Endometrium (tissue), 2 donors: ENCODE results near the gene PKD1.

Experiments used
- FAIRE-seq: peaks from 2 replicates; lab custom pipeline; 2012; peaks lifted over from hg19 to GRCh38; lab: Jason Lieb, UNC
- donor health status: control.
- donor health status: control.

PKD1 gene

DNA sequence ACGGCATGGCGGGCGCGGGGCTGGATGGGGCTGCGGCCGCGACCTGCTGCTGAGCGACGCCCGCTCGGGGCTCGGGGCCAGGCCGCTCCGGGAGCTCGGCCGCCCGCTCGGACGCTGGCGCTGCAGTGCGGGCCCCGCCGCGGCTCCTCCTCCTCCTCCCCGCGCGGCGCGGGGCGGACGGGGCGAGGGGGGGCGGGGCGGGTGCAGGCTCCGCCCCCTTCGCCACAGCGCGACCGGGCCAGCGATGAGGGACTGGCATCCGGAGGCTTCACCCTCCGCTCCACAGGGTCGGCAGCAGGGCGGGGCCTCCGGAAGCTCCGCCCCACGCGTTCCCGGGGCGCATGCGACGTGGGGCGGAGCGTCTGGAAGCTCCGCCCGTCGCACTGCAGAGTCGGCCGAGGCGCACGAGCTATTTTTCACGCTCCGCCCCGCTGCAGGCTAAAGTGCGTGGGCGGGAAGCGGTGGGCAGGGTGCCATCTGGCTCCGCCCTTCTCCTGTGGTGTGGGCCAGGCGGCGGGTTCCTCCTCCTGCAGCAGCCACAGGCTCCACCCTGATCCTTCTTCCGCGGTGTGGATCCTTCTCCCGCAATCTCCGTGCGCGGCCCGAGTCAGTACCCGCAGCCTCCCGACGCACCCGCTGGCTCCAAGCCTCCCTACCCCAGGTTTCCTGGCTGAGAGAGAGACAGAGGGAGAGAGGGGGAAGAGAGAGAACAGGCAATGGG, at the start of gene PKD1:
Gene PKD1, minus strand, starts transcription at position 129 of the 721 bp plus-strand sequence. CDS start 209 bp downstream, outside the sequence.
- FAIRE-seq = peak; percentile 15

DNA sequence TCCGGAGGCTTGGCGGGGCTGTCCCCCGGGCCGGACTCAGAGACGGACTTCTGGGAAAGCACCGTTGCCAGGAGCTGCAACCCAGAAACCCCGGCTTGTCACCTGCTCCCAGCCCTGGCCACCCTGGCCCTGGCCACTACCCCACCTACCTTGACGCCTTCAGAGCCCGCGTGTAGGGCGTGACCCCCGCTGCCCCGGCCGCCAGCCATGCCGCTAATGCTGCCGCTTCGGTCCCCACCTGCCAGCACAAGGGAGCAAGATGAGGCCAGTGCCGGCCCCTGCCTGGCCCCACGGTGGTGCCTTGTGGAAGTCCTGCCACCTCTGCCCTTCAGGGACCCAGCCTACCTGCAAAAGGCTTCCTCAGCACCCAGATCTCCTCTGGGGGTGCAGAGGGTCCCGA, 49.3 kb upstream of the PKD1 start:
- no peak for FAIRE-seq

DNA sequence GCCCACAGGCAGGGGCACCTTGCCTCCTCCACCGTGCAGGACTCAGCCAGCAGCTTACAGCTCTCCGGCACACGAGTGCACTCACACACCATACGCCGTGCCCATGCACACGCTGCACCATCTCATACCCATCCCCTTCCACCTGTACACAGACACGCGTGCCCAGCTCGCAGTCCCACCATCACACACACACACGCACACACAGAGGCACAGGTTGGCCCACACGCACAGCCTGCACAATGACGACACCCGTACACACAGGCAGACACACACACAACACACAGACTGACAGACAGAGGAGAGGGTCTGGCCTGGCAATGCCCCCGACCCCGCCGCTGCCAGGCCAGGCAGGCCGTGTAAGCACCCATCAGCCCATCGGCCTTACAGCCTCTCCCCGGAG, 48.6 kb upstream of the PKD1 start:
- no peak for FAIRE-seq

DNA sequence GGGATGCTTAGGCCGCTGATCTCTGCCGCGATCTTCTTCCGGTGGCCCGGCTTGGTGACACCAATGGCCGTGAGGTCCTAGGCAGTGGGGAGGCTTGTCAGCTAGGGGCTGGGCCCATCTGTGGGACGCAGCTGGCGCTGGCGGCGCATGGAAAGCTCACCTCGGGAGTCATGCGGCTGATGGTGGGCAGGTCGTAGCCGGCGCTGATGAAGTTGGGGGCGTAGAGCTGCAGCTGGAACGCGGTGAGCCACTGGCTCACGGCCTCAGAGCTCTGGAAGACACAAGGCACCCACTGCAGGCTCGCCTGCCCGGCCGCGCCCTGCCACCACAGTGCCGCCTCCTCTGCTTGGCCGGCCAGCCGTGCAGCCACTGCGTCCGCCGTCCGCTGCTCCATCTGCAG, 48.0 kb upstream of the PKD1 start:
- no peak for FAIRE-seq

DNA sequence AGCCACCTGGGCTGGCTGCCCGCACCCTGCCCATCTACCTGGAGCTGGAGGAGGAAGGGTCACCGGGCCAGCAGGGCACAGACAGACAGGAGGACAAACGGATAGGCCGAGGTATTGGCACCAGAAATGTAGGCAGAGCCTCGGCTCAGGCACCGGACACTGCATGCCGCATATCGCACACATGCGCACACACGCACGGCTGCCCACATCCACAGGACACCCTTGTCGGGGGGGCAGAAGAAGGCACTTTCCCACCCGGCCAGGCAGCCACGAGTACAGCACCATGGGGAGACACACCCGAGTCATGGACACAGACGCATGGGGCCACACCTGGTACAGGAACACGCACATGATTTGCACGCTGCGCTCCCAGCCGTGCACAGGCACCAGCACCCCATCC, 46.3 kb upstream of the PKD1 start:
- FAIRE-seq = no peak

DNA sequence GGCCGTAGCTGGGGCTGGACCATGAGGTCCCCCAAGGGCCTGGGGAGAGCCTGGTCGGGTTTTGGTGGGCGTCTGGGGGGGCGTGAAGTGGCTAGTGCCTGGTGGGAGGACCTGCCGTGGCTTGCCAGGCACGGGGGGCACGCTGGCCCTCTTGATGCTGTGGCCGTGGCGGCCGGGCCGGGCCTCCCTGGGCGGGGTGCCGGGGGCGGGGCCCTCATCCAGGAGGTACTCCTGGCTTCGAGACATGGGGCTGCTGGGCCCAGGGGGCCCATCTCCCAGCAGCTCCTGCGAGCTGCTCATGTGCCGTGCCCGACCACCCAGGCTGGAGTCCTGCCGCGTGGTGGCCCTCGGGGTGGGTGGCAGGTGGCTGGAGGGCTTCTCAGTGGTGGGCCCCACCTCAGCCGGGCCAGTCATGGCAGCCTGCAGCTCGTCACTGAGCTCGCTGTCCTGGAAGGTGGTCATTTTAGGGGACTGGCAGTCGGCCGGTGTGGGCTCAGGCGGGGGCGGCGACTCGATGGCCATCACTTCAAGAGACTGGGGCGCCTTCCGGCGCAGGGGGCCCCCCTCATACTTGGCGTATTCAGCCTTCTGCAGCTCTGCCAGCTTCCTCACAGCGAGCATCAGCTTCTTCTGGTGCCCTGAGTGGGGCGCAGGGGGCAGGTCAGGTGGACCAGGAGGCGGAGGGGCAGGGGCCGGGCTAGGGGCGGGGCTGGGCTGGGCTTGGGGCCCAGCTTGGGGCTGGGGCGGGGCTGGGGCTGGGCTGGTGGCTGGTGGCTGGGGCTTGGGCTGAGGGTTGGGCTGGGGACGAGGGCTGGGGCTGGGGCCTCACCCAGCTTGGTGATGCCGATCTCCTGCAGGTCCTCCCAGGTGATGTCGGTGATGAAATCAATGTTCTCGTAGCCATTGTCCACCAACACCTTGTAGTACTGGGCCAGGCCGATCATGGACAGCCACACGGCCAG, 45.5 kb upstream of the PKD1 start:
- FAIRE-seq = no peak

DNA sequence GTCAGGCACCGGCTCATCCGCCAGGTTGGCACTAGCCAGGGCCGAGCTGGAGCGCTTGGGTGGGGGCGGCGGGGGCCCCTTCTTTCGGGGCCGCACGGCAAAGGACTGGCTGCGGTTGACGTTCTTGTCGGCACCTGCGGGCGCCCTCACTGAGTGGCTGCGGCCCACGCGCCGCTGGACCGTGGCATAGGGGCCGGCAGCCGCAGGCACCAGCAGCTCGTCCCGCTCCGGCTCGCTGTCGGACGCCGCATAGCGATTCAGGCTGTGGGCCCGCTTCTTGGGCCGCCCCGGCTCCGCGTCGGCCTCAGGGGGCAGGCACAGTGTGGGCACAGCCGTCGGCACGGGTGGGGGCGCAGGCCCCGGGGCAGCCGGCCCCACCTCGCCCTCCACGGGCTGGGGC, 44.8 kb upstream of the PKD1 start:
- no peak for FAIRE-seq

DNA sequence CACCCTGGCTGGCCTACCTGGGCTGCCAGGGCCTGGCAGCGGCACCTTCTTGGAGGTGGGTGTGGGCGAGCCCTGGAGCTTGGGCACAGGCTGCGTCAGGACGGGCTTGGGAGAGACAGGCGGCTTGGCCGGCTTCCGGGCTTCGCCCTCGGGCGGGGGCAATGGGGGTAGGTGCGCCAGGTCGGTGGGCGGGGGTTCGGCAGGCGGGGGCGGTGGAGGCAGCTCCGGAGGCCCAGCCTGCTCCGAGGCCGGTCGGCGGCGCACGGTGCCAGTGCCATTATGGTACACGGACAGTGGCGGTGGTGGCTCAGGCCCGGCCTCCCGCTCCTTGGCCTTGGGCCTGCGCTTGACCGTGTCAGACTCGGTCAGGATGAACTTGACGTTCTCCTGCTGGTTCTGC, 43.9 kb upstream of the PKD1 start:
- no peak for FAIRE-seq

DNA sequence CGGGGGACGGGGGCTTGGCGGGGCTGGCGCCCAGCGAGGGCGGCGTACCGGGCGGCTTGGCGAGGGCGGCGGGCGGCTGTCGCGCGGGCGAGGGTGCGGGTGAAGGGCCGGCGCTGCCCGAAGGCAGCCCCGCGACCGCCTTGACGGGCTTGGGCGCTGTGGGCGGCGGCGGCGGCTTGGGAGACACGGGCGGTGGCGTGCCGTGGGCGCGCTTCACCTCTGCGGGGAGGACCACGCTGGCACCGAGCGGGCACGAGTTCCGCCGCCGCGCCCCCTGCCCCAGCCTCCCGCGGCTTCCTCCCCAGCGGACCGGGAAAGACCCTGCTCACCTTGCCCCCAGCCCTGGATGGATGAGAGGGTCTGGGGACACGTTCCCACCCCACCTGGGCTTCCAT, 43.4 kb upstream of the PKD1 start:
- FAIRE-seq = no peak

DNA sequence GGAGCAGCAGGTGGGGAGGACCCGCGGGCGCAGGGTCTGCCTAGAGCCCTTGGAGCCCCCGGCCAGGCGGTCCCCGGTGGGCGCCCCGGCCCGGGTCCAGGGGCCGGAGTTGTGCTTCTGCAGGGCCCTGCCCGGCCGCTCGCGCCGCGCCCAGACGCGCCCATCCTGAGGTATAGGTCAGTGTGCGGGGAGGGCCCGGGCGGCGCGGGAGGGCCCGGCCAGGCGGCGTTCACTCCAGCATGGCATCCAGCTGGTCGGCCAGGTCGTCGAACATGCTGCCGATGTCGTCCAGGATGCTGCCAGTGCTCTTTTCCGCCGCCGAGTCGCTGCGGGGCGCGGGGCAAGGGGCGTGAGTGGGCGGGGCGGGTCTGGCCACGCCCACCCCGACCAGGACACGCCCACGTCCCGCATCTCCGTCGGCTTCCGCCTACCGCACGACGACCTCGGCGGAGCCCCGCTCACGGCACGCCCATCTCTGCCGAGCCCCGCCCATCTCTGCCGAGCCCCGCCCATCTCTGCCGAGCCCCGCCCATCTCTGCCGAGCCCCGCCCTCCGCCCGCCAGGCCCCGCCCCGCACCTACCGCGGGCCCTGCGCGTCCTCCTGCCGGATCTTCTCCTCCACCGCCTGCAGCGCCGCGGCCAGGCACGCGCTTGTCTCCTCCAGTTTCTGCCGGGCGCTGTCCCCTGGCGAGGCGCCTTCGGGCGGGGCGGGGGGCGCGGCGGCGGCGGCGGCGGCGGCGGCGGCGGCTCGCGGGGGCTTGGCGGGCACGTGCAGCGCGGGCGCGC, 42.8 kb upstream of the PKD1 start:
- FAIRE-seq = no peak

DNA sequence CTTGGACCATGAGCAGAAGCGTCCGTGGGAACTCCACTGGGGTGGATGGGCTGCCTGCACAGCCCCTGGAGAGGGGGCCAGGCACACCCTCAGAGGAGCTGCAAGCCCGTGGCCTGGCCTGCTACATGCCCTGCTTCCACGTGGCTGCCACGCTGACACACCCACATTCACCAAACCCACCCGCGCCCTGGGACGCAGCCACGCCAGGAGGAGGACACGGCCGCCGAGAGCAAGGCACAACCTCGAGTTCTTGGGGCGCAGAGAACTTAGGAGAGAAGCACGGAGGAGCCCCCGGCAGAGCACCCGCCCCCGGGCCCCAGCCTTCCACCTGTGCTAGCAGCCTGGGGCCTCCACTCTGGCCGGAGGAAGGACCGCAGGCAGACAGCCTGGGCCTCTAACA, 41.9 kb upstream of the PKD1 start:
- FAIRE-seq = no peak

DNA sequence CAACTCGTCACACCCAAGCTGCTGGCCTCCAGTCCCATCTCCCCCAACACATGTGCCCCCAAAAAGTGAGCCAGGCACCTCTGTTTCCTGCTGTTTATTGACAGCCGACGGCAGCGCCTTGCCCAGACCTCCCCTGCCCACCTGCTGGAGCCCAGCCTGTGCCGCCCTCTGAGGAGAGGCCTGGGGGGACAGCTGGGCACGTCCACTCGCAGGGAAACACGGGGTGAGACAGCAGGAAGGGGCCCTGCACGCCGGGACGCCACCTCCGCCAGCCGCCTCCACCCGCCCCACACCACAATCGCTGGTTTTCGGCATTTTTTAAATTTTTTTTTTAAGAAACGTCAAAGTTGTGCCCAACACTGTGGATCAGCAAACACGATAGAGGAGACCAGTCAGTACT, 41.4 kb upstream of the PKD1 start:
- no peak for FAIRE-seq

DNA sequence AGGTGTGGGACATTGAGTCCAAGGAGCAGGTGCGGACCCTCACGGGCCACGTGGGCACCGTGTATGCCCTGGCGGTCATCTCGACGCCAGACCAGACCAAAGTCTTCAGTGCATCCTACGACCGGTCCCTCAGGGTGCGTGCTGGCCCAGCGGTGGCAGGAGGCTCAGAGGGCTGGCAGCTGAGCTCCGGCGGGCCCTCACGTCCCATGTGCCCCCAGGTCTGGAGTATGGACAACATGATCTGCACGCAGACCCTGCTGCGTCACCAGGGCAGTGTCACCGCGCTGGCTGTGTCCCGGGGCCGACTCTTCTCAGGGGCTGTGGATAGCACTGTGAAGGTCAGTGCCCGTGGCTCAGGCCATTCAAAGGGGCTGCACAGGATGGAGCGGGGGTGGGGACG, 40.3 kb upstream of the PKD1 start:
- FAIRE-seq = no peak

DNA sequence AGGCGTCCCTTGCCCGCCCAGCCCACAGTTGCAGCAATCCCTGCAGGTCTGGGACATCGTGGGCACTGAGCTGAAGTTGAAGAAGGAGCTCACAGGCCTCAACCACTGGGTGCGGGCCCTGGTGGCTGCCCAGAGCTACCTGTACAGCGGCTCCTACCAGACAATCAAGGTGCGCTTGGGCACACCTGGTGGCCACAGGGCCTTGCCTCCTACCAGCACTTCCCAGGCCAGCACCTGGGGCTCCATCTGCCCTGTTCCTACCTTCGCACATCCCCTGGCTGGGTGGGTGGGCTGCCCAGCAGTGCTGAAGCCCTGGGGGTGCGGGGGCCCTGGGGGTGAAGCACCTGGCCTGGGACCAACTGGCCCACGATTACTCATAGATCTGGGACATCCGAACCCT, 39.8 kb upstream of the PKD1 start:
- FAIRE-seq = no peak

DNA sequence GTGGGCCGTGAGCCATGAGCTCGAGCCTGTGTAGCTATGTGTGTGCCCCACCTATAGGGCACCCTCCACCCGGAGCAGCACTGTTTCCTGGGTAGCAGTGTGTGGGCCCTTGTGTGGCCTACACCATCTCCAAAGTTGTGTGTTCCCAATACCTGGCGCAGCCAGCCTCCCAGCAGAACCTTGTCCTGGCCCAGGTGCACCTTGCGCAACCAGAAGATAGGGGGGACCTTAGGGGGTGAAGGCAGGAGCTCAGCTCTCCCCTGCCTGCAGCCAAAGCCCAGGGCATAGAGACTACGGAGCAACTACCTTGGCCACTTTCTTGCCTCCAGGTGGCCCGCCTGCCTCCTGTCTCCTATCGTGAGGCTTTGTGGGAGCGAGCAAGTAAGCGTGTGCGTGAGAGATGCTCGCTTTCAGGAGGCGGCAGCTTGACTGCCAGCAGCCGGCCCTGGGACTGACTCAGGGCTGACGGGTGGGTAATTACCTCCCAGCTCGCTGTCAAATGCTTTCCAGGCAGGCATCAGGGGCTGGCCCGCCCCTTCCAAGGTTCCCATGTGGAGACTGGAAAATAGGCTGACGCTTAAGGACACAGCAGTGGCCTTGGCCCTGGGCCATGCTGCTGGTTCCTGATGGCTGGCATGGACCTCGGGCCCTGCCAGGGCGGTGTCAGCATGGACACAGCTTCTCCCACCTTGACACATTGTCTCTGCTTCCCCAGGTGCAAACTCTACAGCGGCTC, 38.9 kb upstream of the PKD1 start:
- FAIRE-seq = no peak

DNA sequence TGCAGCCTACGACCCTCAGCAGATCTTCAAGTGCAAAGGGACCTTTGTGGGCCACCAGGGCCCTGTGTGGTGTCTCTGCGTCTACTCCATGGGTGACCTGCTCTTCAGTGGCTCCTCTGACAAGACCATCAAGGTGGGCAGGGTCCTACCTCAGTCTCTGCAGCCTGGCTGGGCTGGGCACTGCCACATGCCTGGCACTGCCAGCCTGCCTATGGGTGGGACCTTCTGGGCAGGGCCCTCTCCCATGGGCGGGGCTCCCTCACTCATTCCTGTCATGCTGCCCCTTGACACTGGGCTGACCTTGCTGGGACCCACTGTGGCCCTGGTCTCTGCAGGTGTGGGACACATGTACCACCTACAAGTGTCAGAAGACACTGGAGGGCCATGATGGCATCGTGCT, 38.2 kb upstream of the PKD1 start:
- no peak for FAIRE-seq

DNA sequence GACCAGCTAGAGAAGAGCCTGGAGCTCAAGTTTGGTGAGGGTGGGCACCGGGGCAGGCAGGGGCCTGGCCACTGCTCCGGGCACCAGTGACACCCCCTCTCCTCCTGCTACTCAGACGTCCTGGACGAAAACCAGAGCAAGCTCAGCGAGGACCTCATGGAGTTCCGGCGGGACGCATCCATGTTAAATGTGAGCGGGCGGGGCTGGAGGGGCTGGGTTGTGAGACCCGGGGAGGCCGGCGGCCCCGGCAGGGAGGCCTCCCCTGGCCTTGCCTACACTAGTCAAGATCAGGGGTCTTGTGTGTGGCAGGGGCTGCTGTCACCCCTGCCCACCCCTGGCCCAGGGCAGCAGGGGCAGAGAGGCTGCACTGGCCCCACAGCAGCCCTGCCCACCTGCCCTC, 37.7 kb upstream of the PKD1 start:
- FAIRE-seq = no peak

DNA sequence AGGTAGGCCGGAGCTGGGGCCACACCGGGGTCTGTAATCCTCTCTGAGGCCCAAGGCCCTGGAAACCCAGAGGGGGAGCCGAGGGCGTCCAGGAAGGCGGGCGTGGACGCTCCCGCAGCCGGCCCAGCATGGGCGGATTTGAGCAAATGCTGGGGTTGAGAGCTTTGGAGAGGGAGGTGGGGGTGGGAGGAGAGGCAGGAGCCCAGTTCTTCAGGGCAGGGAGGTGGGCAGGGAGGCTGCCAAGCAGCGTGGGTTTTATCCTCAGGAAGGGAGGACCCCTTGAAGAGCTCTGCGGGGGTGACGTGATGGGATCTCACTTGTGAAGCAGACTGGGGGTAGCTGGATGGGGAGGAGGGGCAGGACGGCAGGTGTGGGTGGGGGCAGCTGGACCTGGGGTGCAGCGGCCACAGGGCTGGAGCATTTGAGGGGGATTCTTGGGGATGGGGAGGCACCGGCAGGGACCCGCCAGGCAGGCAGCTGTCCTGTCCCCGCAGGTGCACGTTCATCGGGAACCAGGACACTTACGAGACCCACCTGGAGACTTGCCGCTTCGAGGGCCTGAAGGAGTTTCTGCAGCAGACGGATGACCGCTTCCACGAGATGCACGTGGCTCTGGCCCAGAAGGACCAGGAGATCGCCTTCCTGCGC, 37.1 kb upstream of the PKD1 start:
- no peak for FAIRE-seq

DNA sequence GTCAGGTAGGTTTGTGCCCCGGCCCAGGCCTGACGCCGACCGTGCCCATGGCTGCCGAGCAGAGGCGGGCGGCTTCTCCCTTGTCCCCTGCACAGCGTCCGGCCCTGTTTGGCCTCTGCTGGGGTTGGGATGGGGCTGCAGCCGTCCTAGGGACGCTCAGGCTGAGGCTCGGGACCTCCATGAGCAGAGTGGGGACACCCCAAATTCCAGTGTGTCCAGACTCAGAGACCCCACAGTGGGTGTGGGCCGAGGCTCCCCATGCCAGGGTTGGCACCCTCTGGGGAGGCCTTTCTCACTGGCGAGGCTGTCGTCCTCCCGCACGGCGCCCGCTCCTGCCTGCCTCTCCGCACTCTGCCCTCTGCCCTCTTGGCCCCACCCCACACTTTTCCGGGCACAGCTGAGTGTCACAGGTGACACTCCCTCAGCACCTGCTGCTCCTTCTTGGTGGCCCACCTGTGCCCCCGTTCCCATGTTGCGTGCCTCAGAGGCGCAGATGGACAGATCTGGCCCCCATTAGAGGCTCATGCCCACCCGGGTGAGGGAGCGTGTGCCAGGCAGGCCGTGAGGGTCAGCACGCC, 36.0 kb upstream of the PKD1 start:
- no peak for FAIRE-seq

DNA sequence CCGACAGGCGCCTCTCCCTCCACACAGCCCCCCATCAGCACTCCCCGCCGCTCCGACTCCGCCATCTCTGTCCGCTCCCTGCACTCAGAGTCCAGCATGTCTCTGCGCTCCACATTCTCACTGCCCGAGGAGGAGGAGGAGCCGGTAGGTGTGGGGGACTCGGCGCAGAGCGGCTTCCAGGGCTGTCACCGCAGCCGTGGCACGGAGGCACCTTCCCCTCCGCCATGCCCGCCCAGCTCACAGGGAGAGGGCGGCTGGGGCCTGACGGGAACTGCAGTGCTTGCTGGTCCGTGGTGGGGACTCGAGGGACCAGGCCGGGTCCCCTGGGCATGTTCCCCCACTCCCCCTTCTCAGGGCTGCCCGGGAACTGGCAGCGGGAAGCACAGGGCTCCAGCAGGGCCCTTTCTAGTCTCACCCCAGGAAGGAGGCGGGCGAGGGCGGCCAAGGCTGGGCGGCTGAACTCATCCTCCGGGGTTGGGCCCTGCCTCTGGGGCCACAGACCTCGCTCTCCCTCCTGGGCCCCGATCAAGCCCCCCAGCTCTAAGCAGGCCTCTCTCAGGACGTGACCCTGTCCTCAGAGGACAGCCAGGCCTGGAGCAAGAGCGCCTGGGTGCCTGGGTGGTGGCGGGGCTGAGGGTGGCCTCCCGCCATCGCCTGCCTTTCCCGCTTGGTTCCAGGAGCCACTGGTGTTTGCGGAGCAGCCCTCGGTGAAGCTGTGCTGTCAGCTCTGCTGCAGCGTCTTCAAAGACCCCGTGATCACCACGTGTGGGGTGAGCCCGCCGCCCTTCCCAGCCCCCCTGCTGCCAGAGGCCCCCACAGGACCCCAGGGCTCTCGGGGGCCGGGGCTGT, 35.1 kb upstream of the PKD1 start:
- no peak for FAIRE-seq
